PC-9 (cell line): ENCODE data around the gene NOC2L.

Source experiments
- CTCF ChIP-seq: fragments of 200-600 bp; sonication (generic); conservative IDR thresholded peaks from 2 replicates; pipeline ENCODE4 v1.6.1; 2017; ENCODE audit warnings: mixed run types, antibody characterized with exemption, mild to moderate bottlenecking, moderate library complexity
- EZH2 ChIP-seq: fragments of 200-600 bp; sonication (generic); IDR thresholded peaks from 2 replicates; pipeline ENCODE4 v1.8.0; 2017; ENCODE audit warnings: antibody characterized with exemption, low read depth

GRCh38 chr1:959731-960362, 791 bp upstream of the NOC2L start:
- TF ChIP-seq EZH2 (no peak), CTCF (no peak)
